Suprapubic skin (tissue), 4 donors: ENCODE measurements around the gene DDX51. TPM values are rescaled to one million over a fixed set of nuclear protein-coding genes. Genes with fewer than 3 reads are reported as not detected.

ENCODE experiments used
- DNase-seq, 2 donors: peaks; one replicate each; pipeline ENCODE4 v3.0.0-alpha.2; 2019; ENCODE audit warnings: low spot score in 2 of 2
- H3K27ac ChIP-seq: fragments of 200-600 bp; sonication (generic); one replicate; pipeline ENCODE4 v1.5.1; 2019
- H3K27me3 ChIP-seq: fragments of 200-600 bp; sonication (generic); one replicate; pipeline ENCODE4 v1.5.1; 2019
- H3K36me3 ChIP-seq: fragments of 200-600 bp; sonication (generic); one replicate; pipeline ENCODE4 v1.5.1; 2019
- H3K4me1 ChIP-seq: fragments of 200-600 bp; sonication (generic); one replicate; pipeline ENCODE4 v1.5.1; 2019
- H3K4me3 ChIP-seq: fragments of 200-600 bp; sonication (generic); one replicate; pipeline ENCODE4 v1.5.1; 2019; ENCODE audit warnings: mild to moderate bottlenecking
- H3K9me3 ChIP-seq: fragments of 200-600 bp; sonication (generic); one replicate; pipeline ENCODE4 v1.5.1; 2019
- EP300 ChIP-seq: sonication (generic); formaldehyde crosslinking; IDR thresholded peaks from one replicate; pipeline ENCODE4 v1.6.1; 2017; ENCODE audit warnings: antibody characterized with exemption
- POLR2A ChIP-seq, 2 donors: fragments of 450-650 bp; IDR thresholded peaks; one replicate each; pipeline ENCODE4 v1.6.1; 2017; ENCODE audit warnings: antibody characterized with exemption in 2 of 2, mild to moderate bottlenecking in 2 of 2, moderate library complexity in 2 of 2
- POLR2AphosphoS5 ChIP-seq, 3 donors: sonication (generic); formaldehyde crosslinking; IDR thresholded peaks; one replicate each; pipeline ENCODE4 v1.6.1; 2017; ENCODE audit warnings: antibody characterized with exemption in 3 of 3
- WGBS: methylation state at CpG from one replicate; pipeline ENCODE4 v1.1.5; 2018; 5-methylcytosine and 5-hydroxymethylcytosine counted together
- total RNA-seq, 4 donors: library from RNA; depleted of rRNA; stranded (reverse); fragments of >200 nt; gene quantifications; one replicate each; pipeline ENCODE4 v1.1.0, GENCODE V29; 2016
- TF ChIP-seq, protein P1 (sequence below), 2 donors: fragments of 200-600 bp in 1 of 2; fragments of 450-650 bp in 1 of 2; sonication (generic) in 1 of 2; IDR thresholded peaks; one replicate each; pipeline ENCODE4 v1.5.1; 2016 to 2019; ENCODE audit warnings: antibody characterized with exemption in 2 of 2, mild to moderate bottlenecking in 1 of 2, moderate library complexity in 1 of 2

The DDX51 gene
- total RNA-seq, 4 donors from 2014 or later = 21.1 to 39.6 (median 23.7) TPM

DNA sequence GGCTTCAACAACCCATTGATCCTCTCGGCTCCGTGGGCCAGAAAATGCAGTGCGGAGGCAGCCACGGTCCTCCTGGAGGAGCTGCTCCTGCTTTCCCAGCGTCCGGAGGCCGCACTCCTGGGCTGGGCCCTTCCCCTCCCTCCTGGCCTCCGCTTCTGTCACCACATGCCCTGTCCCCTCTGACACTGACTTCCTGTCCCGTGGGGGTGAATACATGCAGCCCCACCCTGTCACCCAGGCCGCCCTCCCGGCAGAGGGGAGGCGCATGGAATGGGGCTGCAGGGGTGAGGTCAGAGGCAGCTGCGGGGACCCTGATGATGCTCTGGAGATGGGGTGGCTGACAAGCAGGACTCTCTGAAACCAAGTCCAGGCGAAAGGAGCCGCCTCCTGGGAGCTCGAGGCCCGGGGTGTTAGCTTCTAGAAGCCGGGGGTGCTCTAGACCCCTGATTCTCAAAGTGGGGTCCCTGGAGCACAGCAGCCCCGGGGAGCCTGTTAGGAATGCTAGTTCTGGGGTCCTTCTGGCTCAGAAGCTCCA is 32.3 kb upstream of the DDX51 start:
- Histone ChIP-seq H3K4me1 (peaks cover 3% of the 10 kb centered on the region), H3K9me3 (no peaks in the 10 kb centered on the region), H3K36me3 (no peaks in the 10 kb centered on the region), H3K27me3 (peaks cover 88% of the 10 kb centered on the region), H3K4me3 (no peak overlapping the region), H3K27ac (no peak overlapping the region)
- 76% methylated on average over 12 of the region's 19 CpGs for WGBS
- no peak for DNase-seq
- TF ChIP-seq, protein P1, sequence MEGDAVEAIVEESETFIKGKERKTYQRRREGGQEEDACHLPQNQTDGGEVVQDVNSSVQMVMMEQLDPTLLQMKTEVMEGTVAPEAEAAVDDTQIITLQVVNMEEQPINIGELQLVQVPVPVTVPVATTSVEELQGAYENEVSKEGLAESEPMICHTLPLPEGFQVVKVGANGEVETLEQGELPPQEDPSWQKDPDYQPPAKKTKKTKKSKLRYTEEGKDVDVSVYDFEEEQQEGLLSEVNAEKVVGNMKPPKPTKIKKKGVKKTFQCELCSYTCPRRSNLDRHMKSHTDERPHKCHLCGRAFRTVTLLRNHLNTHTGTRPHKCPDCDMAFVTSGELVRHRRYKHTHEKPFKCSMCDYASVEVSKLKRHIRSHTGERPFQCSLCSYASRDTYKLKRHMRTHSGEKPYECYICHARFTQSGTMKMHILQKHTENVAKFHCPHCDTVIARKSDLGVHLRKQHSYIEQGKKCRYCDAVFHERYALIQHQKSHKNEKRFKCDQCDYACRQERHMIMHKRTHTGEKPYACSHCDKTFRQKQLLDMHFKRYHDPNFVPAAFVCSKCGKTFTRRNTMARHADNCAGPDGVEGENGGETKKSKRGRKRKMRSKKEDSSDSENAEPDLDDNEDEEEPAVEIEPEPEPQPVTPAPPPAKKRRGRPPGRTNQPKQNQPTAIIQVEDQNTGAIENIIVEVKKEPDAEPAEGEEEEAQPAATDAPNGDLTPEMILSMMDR (IDR thresholded peaks at IDR 0.05) = no peak
- TF ChIP-seq EP300 = no peak
- TF ChIP-seq POLR2AphosphoS5 (IDR thresholded peaks at IDR 0.05) = no peak
- TF ChIP-seq POLR2A (IDR thresholded peaks at IDR 0.05) = no peak

DNA sequence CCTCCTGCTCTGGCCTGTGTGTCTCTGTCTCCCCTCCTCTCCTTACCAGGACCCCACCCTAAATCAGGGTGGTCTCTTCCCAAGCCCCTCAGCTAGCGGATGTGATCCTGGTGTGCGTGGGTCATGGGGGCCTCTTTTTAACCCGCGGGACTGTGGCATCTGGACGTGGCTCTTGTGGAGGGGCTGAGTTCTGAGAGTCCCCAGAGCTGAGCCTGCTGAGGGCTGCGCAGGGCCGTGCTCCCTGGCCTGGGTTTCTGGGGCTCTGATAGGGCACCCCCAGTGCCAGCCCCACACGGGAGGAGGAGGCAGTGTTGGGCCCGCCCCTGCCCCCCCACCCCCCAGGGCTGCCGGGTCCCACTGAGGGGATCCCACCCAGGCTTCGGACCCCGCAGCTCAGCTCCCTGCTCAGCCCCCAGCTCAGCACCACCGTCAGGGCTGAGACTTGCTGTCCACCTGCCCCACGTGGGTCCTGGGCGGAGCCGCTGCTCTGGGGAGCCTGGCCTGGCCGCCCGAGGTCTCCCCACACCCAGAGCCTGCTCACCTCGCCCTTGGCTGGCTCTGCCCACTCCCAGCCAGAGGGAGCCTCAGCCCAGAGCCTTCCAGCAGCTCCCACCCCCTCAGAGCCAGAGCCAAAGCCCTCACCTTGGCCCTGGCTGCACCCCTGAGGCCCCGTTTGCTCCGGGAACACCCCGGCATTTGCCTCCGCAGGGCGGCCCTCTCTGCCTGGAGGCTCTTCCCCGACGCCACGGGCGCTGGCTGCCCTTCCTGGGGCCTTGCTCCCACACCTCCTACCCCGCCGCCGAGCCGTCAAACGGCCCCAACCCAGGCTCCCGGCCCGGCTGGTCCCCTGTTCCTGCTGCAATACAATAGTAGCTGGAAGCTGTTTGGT is 31.6 kb upstream of the DDX51 start:
- Histone ChIP-seq H3K4me1 (peaks cover 3% of the 10 kb centered on the region), H3K27me3 (peaks cover 90% of the 10 kb centered on the region), H3K27ac (no peak overlapping the region), H3K36me3 (no peaks in the 10 kb centered on the region), H3K9me3 (no peaks in the 10 kb centered on the region), H3K4me3 (no peak overlapping the region)
- DNase-seq = no peak
- TF ChIP-seq POLR2AphosphoS5 (IDR thresholded peaks at IDR 0.05) (no peak), EP300 (no peak), POLR2A (IDR thresholded peaks at IDR 0.05) (no peak)
- TF ChIP-seq, protein P1 (IDR thresholded peaks at IDR 0.05) = no peak
- WGBS = 59% methylated on average over 22 of the region's 35 CpGs

DNA sequence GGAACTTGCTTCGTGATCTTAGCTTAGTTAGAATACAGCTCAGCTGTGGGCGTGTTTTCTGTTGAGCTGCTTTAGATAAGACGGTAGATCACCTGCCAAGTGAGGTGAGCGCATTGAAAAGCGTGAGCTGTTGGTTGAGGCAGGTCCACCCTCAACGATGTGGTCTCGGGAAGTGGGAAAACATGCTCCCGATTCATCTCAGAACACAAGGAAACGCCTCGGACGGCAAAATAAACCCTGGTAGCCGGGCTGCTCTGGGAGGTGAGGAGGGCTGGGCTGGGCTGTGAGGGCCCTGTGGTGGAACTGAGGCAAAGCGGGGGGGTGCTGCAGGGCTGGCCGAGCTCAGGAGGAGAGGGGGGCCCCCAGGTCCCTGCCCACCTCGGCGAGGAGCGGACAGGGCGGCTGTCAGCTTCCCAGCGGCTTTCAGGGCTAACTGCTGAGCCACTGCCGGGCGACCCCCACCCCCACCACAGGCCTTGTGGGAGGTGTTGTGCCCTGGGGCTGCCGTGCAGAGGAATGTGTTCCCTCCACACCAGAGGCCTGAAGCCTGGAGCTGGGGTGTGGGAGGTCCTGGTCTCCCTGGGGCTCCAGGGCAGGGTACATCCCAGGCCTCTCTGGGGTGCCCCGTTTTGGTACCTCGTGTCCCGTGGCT is 30.8 kb upstream of the DDX51 start:
- Histone ChIP-seq H3K27ac (no peak overlapping the region), H3K4me1 (peaks cover 6% of the 10 kb centered on the region), H3K36me3 (no peaks in the 10 kb centered on the region), H3K9me3 (no peaks in the 10 kb centered on the region), H3K4me3 (no peak overlapping the region), H3K27me3 (peaks cover 97% of the 10 kb centered on the region)
- WGBS = 67% methylated on average over 19 of the region's 25 CpGs
- DNase-seq = no peak
- no peak for TF ChIP-seq EP300

DNA sequence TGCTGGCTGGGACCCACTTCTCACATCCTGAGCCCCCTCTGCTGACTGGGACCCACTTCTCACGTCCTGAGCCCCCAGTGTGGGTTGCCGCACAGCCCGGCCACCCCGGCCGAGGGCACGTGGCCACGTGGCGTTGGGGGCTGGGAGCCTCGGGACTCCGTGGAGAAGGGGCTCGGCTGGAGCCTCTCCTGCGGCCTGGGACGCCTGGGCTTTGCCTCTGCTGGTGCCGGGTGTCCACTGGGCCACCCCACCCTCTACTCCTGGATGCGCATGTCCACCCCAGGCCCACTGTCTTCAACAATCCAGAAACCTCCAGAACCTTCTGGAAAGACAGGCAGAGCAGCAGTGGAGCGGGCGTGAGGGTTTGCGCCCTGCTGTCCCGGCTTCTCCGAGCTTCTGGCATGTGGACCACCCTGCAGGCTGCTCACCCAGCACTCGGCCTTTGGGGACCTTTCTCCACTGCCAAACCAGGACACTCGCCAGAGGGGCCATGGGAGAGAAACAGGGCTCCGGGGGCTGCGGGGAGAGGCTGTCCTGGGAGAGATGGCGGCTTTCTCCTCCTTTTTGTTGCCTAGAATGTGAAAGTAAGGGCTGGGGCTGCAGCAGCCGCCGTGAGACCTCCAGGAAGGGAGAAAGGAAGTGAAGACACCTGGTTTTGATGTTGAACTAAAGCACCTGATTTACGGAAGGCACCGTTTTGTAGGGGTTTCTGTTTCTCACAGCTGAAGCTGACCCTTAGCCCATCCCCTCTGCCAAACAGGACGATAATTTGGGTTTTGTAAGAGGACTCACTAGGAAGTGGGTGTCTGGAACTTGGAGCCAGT is 30.1 kb upstream of the DDX51 start:
- Histone ChIP-seq H3K36me3 (no peaks in the 10 kb centered on the region), H3K4me1 (peaks cover 6% of the 10 kb centered on the region), H3K9me3 (no peaks in the 10 kb centered on the region), H3K27me3 (peaks cover 95% of the 10 kb centered on the region), H3K27ac (no peak overlapping the region), H3K4me3 (no peak overlapping the region)
- 80% methylated on average over 19 of the region's 30 CpGs for WGBS
- DNase-seq = no peak
- TF ChIP-seq POLR2AphosphoS5 (IDR thresholded peaks at IDR 0.05) (no peak), EP300 (no peak), POLR2A (IDR thresholded peaks at IDR 0.05) (no peak)
- TF ChIP-seq, protein P1 (IDR thresholded peaks at IDR 0.05) = no peak

DNA sequence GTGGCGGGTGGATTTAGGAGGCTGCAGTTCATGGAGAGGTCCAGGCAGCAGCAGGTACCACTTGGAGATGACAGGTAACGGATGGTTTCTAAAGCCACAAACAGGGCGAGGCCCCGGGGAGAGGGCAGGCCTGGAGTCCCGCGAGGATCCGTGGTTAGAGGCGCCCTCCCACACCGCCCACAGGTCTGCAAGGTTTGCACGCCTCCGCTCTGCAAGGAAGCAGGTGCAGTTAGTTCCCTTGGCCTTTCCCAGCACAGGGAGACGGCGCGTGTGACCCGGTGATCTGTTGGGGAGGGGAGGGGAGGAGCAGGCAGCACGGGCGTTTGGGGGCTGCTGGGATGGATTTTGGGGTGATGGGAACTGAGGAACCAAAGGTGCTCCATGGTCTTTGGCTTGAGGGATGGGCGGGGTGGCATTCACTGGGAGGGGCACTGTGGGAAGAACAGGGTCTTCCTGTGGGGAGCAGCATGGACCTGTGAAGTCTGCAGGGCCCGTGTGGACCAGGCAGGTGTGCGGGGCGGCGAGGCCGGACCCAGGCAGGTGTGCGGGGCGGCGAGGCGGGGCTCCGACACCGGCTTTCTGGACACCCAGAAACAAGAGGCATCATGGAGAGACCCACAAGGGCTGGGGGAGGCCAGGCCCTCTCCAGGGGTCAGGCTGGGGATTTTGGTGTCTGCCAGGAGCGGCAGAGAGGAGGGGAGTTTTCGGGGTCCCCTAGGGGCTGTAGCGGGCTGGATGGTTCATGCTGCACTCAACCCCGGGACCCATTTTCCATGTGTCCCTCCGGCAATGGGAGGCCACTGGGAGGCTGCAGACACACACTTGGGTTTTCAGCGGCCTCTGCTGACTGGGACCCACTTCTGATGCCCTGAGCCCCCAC is 29.3 kb upstream of the DDX51 start:
- 55% methylated on average over 19 of the region's 35 CpGs for WGBS

More for the DNA sequence above, 29.3 kb upstream of the DDX51 start:
- Histone ChIP-seq H3K27ac (no peak overlapping the region), H3K9me3 (no peaks in the 10 kb centered on the region), H3K27me3 (peaks cover 93% of the 10 kb centered on the region), H3K36me3 (no peaks in the 10 kb centered on the region), H3K4me1 (peaks cover 6% of the 10 kb centered on the region), H3K4me3 (no peak overlapping the region)
- no peak for DNase-seq
- TF ChIP-seq POLR2A (IDR thresholded peaks at IDR 0.05) (no peak), POLR2AphosphoS5 (IDR thresholded peaks at IDR 0.05) (no peak), EP300 (no peak)
- TF ChIP-seq, protein P1 (IDR thresholded peaks at IDR 0.05) = no peak
